Loucy (cell line): ENCODE measurements around the gene FMNL2.

Source experiments
- EZH2phosphoT487 ChIP-seq: fragments of 200-600 bp; IDR thresholded peaks from 2 replicates; pipeline ENCODE4 v1.6.1; 2018; ENCODE audit warnings: antibody characterized with exemption, mild to moderate bottlenecking, moderate library complexity, borderline replicate concordance
- TF ChIP-seq, protein P1 (sequence below): fragments of 200-600 bp; sonication (generic); conservative IDR thresholded peaks from 2 replicates; pipeline ENCODE4 v1.5.1; 2014; ENCODE audit warnings: mild to moderate bottlenecking, antibody characterized with exemption, low read length

DNA sequence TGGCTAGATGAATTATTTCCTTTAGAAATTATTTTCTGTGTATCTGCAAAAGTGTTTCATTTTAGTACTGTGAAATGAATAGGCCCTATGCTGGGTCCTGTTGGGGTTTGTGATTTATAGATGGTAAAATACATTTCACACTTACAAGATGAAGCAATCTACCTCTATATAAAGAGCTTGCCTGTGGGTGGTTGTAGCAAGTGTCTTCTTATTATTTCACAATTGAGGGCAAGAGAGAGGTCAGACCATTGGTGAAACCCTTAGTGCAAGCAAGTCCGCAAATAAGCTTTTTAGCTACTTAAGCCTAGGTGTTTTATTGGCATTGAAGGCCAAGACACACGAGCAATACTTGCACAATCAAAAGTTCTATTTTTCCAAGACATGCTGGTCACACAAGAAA, 153.1 kb downstream of the FMNL2 start:
- TF ChIP-seq, protein P1, sequence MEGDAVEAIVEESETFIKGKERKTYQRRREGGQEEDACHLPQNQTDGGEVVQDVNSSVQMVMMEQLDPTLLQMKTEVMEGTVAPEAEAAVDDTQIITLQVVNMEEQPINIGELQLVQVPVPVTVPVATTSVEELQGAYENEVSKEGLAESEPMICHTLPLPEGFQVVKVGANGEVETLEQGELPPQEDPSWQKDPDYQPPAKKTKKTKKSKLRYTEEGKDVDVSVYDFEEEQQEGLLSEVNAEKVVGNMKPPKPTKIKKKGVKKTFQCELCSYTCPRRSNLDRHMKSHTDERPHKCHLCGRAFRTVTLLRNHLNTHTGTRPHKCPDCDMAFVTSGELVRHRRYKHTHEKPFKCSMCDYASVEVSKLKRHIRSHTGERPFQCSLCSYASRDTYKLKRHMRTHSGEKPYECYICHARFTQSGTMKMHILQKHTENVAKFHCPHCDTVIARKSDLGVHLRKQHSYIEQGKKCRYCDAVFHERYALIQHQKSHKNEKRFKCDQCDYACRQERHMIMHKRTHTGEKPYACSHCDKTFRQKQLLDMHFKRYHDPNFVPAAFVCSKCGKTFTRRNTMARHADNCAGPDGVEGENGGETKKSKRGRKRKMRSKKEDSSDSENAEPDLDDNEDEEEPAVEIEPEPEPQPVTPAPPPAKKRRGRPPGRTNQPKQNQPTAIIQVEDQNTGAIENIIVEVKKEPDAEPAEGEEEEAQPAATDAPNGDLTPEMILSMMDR, result no peak
- TF ChIP-seq EZH2phosphoT487, result no peak
